Sigmoid colon (tissue), 4 donors: ENCODE data around the gene LARGE2.

ENCODE experiments used
- CTCF ChIP-seq, 4 experiments: fragments of 450-650 bp in 3 of 4; fragments of 200-600 bp in 1 of 4; IDR thresholded peaks; one replicate each; pipeline ENCODE4 v1.5.1; 2016 to 2019; ENCODE audit warnings: antibody characterized with exemption in 4 of 4, mild to moderate bottlenecking in 3 of 4, moderate library complexity in 2 of 4
- EP300 ChIP-seq, 4 donors: sonication (generic); formaldehyde crosslinking; IDR thresholded peaks; one replicate each; pipeline ENCODE4 v1.6.1; 2017; ENCODE audit warnings: antibody characterized with exemption in 4 of 4

GRCh38 chr11:45892856-45893255 is 29.6 kb upstream of the LARGE2 start:
- TF ChIP-seq CTCF (IDR thresholded peaks at IDR 0.05) (no peak), EP300 (IDR thresholded peaks at IDR 0.05) (no peak)
